GM10248 (cell line): ENCODE results near the gene SMU1.
"Not testable (repeated sequence)": the region's sequence is repeated elsewhere in the genome, so short reads cannot be mapped to it uniquely, and the experiment has no call there.

Source experiments
- CTCF ChIA-PET: fragments of 300-600 bp; sonication (Branson Sonifier 250); formaldehyde crosslinking; extraction: SDS; loops from one replicate; lab custom pipeline; 2021; ENCODE audit warnings: antibody characterized with exemption; lab: Yijun Ruan, JAX
- POLR2A ChIA-PET: fragments of 350-650 bp; sonication (Branson Sonifier 250); formaldehyde crosslinking; extraction: SDS; loops from one replicate; lab custom pipeline; 2020; ENCODE audit warnings: antibody characterized with exemption; lab: Yijun Ruan, JAX
- DNase-seq: peaks from one replicate; pipeline ENCODE4 v3.0.0; 2012; ENCODE audit errors: extremely low spot score
- CTCF ChIP-seq: IDR thresholded peaks from 2 replicates; pipeline ENCODE4 v1.5.1; 2012; ENCODE audit warnings: mild to moderate bottlenecking, low read depth; ENCODE audit errors: extremely low read depth, missing control alignments, control extremely low read depth

Gene SMU1

GRCh38 chr9:33013962-33014664, 62.4 kb downstream of the SMU1 start:
- no peak for DNase-seq
- CTCF ChIA-PET, result interaction anchor here (0.6 to 1.3 kb wide), 4 partner anchors 9 to 12 kb away, joined by 3 read pairs; no protein-coding TSS in a partner anchor
- no peak for TF ChIP-seq CTCF
- POLR2A ChIA-PET, result interaction anchor here (0.5 to 3.2 kb wide), 2 partner anchors 11 to 53 kb away, joined by 3 to 32 read pairs; partner anchors contain the start of gene DNAJA1

- DNase-seq, result no peak
- POLR2A ChIA-PET, result interaction anchor here (3.2 kb wide), 1 partner anchor 13 kb away, joined by 32 read pairs; the partner anchor contains the start of gene DNAJA1
- CTCF ChIA-PET, result interaction anchor here (1.0 to 1.6 kb wide), 4 partner anchors 10 to 633 kb away, joined by 3 to 5 read pairs (median 3); no protein-coding TSS in a partner anchor
- no peak for TF ChIP-seq CTCF
These were observed 64.0 kb downstream of the SMU1 start for GRCh38 chr9:33012328-33013069.

- no peak for TF ChIP-seq CTCF
- POLR2A ChIA-PET, result interaction anchor here (3.2 kb wide), 1 partner anchor 13 kb away, joined by 32 read pairs; the partner anchor contains the start of gene DNAJA1
- no peak for DNase-seq
- CTCF ChIA-PET, result interaction anchor here (1.3 to 1.6 kb wide), 3 partner anchors 9 to 632 kb away, joined by 3 to 5 read pairs (median 3); no protein-coding TSS in a partner anchor
These were observed 64.6 kb downstream of the SMU1 start for GRCh38 chr9:33011831-33012230.

- no peak for TF ChIP-seq CTCF
- DNase-seq, result no peak
- CTCF ChIA-PET, result no interaction called here
- POLR2A ChIA-PET, result no interaction called here
These were observed 68.7 kb downstream of the SMU1 start for GRCh38 chr9:33007755-33008154.

- DNase-seq, POLR2A ChIA-PET: not testable (repeated sequence)
- CTCF ChIA-PET, result interaction anchor here (0.9 to 1.6 kb wide), 2 partner anchors 9 to 13 kb away, joined by 3 read pairs; no protein-coding TSS in a partner anchor
These were observed 71.1 kb downstream of the SMU1 start for GRCh38 chr9:33005335-33005734.

- ChIA-PET POLR2A (interaction anchor here (5.2 kb wide), 1 partner anchor 25 kb away, joined by 45 read pairs; the partner anchor contains the start of gene DNAJA1), CTCF (interaction anchor here (1.1 to 2.3 kb wide), 3 partner anchors 9 to 622 kb away, joined by 3 to 8 read pairs (median 4); no protein-coding TSS in a partner anchor)
- DNase-seq, result not testable (repeated sequence)
These were observed 75.8 kb downstream of the SMU1 start for GRCh38 chr9:33000682-33001055.

GRCh38 chr9:32992595-32993238, 83.8 kb downstream of the SMU1 start:
- CTCF ChIA-PET, result interaction anchor here (0.7 to 1.1 kb wide), 2 partner anchors 12 to 613 kb away, joined by 3 read pairs; no protein-coding TSS in a partner anchor
- DNase-seq, result no peak
- POLR2A ChIA-PET, result no interaction called here
- no peak for TF ChIP-seq CTCF
